Stomach (tissue), 4 donors: ENCODE results near the gene ELF4.

Experiments used
- EP300 ChIP-seq: sonication (generic); formaldehyde crosslinking; IDR thresholded peaks from one replicate; pipeline ENCODE4 v1.6.1; 2017; ENCODE audit warnings: antibody characterized with exemption
- POLR2AphosphoS5 ChIP-seq, 3 donors: sonication (generic); formaldehyde crosslinking; IDR thresholded peaks; one replicate each; pipeline ENCODE4 v1.6.1; 2016; ENCODE audit warnings: antibody characterized with exemption in 3 of 3
- TF ChIP-seq, protein P1 (sequence below), 7 experiments: fragments of 450-650 bp in 4 of 7; fragments of 200-600 bp in 3 of 7; sonication (generic) in 3 of 7; IDR thresholded peaks; one replicate each; pipeline ENCODE4 v1.5.1; 2016 to 2019; ENCODE audit warnings: antibody characterized with exemption in 7 of 7, control low read depth in 2 of 7, mild to moderate bottlenecking in 1 of 7

DNA sequence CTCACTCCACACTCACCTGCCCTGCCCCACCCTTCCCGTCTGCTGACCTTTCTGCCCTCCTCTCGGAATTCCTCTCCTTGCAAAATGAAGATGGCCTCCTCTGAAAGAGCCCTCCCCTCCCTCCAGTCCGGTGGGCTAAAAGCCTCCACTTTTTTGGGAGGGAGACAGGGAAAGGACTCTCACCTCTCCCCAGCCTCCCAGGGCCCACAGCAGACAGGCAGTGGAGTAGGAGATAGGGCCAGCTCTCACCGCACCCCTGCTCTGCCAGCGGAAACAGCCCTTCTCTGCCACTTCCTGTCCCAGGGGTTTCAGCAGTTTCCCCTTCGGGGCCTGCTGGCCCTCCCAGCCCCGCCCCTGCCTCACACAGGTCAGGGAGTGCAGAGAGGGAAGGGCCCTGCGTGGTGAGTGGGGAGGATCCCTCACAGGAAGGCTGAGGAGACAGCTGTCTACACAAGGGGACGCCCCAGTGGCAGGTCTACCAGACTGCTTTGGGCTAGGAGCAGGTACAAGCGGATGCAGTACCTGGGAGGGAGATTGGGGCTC is 18.2 kb downstream of the ELF4 start:
- TF ChIP-seq, protein P1, sequence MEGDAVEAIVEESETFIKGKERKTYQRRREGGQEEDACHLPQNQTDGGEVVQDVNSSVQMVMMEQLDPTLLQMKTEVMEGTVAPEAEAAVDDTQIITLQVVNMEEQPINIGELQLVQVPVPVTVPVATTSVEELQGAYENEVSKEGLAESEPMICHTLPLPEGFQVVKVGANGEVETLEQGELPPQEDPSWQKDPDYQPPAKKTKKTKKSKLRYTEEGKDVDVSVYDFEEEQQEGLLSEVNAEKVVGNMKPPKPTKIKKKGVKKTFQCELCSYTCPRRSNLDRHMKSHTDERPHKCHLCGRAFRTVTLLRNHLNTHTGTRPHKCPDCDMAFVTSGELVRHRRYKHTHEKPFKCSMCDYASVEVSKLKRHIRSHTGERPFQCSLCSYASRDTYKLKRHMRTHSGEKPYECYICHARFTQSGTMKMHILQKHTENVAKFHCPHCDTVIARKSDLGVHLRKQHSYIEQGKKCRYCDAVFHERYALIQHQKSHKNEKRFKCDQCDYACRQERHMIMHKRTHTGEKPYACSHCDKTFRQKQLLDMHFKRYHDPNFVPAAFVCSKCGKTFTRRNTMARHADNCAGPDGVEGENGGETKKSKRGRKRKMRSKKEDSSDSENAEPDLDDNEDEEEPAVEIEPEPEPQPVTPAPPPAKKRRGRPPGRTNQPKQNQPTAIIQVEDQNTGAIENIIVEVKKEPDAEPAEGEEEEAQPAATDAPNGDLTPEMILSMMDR (IDR thresholded peaks at IDR 0.05): no peak
- TF ChIP-seq POLR2AphosphoS5 (IDR thresholded peaks at IDR 0.05): no peak
- no peak for TF ChIP-seq EP300
